ENCODE data around the gene NUDT2.

NUDT2 gene

GRCh38 chr9:34387239-34387638 is 57.9 kb downstream of the NUDT2 start:
- no peak for DNase-seq

DNA sequence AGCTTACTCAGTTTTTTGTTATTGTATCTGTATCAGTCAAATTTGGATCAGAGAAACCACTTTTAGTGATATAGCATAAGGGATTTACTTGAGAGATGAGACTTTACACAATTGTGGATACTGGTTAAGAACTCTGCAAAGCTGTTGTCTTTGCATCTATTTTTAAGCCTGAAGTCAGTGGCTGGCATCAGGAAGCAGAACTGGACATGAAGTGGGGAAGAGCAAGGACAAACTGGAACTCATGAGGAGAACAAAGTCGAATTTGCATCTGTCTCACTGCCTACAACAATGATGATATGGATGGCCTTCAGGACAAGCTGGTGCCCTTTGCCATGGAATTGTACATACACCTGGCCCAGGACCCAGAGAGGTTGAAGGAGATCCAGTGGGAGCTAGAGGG is 63.1 kb downstream of the NUDT2 start:
- no peak for DNase-seq

All from activated CD8-positive, alpha-beta memory T cell treated with anti-CD3 and anti-CD28 coated beads for 24 hours (primary cell).